Activated CD4-positive, alpha-beta T cell treated with anti-CD3 and anti-CD28 coated beads for 24 hours (primary cell): ENCODE data around the gene JPT2.
"Not testable (repeated sequence)": the region's sequence is repeated elsewhere in the genome, so short reads cannot be mapped to it uniquely, and the experiment has no call there.

Experiments used
- DNase-seq, 2 donors: peaks; one replicate each; pipeline ENCODE4 v3.0.0-alpha.2; 2020; ENCODE audit warnings: low read depth in 2 of 2

Gene JPT2

DNA sequence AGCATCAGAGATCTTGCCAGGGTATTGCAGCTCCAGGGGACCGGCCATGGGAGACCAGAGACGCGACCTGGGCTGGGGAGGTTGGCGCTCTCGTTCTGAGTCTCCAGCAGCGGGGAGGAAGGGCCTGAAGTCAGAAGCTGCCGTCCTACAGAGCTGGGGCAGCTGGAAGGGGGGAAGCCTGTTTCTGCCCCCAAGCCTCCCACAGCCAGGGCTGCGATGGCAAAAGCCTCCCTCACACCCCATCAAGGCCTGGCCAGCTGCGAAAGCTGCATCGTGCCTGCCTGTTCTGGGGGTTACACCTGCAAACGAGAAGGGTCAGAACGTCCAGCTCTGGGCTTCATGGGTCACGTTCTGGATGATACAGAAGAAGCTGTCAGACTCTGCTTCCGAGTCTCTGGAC lies 54.0 kb downstream of the JPT2 start:
- no peak for DNase-seq

DNA sequence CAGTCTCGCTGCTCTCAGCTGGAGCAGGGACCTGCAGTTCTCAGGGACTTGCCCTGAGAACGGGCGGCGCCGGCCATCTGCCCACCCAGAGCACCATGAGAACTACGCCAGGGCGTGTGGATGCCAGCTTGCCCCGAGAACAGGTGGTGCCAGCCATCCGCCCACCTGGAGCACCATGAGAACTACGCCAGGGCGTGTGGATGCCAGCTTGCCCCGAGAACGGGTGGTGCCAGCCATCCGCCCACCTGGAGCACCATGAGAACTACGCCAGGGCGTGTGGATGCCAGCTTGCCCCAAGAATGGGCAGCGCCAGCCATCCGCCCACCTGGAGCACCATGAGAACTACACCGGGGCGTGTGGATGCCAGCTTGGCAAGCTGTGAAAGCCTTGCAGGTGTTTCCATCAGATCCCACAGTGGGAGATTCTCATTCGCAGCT lies 54.5 kb downstream of the JPT2 start:
- not testable (repeated sequence) for DNase-seq

DNA sequence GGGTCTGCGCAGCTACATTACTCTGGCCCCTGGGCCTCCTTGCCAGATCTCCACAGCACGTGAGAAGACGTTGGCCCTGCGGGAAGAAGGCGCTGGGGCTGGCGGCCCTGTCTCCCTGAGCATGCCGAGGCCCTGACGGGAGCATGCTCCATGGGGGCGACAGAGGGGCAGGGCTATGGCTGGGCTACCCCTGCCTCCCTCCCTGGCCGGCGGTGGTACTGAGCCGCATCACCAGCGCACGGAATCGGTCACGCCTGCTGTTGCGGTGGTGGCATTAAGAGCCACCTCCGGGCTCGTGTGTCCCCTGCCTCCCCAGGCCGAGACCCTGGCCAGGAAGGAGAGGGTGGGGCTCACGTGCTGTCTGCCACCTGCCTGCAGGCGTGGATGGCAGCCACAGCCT lies 56.0 kb downstream of the JPT2 start:
- no peak for DNase-seq

DNA sequence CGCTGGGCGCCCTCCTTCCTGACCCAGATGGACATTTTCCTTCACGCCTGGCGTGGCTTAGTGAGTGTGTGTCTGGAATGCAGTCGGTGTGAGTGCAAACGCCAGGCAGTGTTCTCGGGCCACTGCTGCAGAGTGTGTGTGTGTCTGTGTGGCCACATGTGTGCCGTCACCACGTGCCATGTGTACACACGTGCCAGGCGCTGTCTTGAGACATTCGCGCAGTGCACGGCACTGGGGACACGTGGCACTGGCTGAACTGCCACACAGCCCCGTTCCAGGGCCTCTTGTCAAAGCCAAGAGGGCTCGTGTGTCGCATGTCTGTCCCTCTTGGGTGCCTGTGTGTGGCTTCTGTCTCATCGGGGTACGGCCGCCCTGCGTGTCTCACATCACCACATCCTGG lies 56.7 kb downstream of the JPT2 start:
- DNase-seq = no peak

DNA sequence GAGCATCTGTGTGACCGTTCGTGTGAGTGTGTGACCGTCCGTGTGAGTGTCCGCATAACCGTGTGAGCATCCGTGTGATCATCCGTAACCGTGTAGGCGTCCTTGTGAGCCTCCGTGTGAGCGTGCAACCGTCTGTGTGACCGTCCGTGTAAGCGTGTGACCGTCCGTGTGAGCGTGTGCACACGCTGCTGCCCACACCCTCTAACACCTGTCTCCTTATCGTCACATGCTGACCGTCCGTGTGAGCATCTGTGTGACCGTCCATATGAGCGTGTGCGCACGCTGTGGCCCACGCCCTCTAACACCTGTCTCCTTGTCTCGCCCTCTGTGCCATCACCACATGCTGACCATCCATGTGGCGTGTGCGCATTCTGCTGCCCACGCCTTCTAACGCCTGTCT lies 62.2 kb downstream of the JPT2 start:
- DNase-seq = no peak

DNA sequence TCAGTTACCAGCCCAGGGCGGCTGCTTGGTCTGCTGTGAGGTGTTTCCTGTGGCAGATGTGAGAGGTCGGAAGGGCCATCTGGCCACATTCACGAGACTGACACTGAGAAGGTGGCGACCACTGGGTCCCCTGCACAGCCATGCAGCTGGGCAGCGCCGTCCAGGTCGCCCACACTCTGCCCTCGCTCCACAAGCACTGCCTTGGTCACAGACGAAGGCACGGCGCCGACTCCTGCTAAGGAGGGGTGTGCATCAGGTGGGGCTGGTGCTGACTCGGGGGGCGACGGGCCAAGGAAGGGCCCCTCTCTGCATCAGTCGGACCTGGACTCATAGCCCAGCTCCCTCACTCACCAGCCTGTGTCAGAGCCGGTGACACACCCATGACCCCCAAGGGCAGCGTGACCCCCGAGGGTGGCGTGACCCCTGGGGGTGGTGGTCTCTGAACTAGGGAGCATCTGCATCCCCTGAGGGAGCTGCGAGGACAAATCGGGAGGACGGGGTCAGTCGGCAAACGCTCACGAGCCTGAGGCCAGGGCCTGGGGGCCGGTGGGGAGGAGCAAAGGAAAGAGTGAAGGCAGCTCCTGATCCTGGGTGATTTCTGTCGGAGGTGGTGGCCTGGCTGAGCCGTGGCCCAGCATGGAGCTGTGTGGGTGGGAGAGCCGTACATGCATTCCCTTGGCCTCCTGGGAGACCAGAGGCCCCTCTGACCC lies 62.9 kb downstream of the JPT2 start:
- DNase-seq = no peak

DNA sequence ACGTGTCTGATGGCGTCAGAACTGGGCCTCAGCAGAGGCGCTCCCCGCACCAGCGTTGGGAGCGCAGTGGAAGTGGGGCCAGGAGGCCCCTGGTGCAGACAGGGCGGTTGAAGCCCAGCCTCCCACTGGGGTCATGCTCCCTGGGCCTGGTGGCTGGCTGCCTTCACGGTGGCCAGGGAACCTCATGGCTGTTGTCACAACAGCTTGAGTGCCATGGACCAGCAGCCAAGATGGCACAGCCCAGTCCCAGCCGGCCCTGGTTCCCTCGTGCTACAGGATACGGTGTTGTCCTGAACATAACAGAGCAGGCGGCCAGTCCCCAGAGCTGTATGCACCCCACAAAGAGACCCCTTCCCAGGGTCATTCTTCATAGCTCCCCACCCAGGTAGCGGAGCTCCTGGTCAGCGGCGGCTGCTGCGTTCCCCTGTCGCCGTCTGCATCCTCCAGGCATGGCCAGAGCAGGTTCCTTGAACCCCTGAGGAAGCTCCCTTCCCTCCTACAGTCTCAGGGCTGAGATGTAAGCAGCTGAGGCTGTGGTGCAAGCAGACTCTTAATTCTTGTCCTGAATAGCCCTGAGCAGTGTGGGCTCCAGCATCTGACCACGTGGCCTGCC lies 63.6 kb downstream of the JPT2 start:
- no peak for DNase-seq

DNA sequence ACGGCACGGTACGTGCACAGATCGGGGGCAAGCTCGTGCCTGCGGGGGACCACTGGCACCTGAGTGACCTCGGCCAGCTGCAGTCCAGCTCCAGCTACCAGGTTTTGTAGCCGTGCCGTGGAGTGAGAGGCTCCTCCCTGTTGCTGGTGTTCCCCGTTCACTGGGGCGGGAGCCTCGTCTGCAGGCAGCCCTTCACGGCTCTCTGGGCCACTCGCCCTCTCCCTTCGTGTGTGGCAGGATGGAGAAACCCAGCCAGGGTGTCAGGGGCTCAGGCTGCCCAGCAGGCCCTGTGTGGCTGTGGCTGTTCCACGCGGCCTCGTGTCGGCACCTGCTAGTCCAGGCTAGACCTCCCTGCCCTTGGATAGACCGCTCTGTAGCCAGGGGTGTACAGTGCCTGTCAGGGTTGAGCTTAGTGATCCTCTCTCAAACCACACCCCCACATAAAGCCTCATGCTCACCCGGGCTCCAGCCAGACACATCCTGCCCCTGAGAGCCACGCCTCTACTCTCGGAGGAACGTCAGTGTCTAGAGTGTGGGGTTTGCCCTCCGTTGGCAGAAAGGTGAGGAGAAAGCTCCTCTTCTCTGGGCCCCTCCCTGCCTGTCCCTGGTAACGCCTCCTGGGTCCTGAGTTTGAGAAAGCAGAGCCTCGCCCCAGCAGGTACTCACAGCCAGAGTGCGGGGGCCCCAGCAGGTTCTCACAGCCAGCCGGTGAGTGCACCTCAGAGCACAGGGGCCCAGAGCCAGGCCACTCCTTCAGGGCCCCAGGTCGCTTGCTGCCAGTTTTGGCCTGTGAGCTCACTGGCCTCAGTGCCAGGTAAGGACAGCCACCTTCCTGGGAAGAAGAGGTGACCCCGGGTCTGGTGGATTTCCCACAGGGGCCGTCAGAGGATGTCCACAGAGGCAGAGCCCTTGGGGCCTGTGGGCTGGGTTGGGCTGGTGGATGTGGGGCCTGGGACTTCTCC lies 65.6 kb downstream of the JPT2 start:
- no peak for DNase-seq

DNA sequence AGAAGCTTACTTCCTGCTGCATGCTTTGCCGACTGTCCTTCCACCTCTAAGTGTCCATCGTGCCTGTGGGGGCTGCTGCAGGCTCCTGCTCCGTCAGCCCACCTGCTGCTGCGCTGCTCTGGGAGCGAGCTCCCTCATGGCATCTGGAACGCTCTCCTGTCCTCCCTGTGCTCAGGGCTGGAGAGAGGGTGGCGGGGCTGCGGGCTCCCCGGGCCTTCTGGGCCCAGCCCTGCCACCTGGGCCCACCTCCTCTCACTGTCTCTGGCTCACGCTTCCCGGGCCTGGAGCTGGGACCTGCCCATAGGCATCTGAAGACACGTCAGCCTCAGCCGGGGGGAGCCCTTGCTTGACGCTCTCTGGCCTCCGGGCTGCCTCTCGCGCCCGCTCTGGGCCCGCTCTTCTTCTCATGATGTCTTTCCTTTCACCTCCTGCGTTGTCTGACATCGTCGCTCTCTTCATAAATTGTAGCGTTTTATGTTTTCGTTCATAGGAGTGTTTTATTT lies 66.3 kb downstream of the JPT2 start:
- no peak for DNase-seq

DNA sequence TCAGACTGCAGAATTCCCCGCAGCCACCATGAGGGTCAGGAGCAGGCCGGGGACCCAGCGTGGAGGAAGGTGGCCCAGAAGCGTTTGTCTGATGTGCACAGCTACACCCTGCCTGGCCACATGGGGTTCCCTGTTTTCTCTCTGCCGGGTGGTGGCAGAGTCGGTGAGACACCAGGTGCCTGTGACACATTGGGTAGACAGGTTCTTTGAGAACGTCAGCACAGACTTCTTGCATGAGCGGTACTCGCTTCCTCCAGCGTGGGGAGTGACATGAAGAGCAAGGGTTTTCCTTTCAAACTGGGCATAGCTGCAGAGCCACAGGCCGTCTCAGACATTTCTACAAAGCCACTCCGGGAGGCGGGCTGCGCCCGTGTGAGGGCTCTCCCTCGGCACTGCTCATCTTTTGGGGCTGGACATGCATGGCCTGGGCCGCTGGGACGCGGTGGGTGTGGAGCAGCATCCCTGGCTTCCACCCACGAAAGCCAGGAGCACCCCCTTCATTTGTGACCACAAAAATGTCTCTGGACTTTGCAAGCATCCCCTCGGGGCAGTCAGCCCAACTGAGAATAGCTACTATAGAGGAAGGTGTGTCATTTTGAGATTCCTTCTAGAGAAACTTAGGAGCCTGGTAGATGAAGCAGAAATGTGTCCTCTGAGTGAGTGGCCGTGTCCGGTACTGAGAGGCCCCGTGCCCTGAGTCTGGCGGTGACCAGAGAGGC lies 67.3 kb downstream of the JPT2 start:
- no peak for DNase-seq

DNA sequence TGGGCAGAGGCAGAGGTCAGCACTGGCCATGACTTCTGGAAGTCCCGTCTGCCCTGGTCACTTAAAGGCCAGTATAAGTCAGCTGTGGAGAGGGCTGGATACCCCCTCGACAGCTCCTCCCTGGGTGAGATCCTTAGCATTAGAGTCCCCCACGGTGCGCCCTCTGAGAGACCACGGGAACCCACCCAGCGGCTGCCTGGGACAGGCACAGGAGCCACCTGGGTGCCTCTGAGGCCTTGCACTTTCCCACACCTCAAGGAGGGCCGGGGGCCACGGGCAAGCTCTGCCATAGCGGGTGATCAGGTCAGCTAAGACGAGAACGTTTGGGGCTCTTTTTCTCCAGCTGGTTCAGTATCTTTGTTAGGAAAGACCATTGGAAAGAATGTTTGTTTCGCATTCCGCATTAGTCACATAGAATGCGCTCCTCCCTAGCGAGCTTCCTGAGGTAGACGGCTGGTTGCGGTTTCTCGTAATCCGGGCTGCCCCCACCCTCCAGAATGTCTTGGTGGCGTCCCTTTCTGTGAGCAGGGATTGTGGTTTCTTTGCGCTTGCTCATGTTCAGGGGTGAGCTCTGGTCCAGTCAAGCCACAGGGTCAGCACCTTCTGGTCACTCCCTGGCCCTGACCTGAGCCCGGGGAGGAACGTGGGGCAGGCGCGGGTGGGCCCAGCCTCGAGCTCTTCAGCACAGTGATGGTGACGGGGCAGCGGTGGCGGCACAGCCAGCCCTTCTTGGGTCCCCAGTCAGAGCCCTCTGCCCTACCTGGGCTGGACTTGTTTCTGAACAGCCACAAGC lies 68.0 kb downstream of the JPT2 start:
- DNase-seq = no peak

DNA sequence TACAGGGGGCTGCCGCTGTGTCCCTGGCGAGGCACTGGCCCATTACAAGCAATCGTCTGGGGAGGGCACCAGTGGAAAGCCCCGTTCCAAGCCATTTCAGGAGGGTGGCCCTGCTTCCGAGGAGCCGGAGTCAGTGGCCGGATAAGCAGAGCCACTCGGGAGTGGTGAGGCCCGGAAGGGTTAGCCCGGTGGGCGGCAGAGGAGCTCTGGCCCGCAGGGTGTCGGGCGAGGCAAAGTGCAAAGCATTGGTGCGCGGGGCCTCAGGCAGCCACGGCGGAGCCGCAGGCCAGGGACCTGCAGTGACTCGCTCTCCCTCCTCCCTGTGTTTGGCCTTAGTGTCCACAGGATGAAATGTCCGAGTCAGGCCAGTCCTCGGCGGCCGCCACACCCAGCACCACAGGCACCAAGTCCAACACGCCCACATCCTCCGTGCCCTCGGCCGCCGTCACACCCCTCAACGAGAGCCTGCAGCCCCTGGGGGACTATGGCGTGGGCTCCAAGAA lies 68.7 kb downstream of the JPT2 start:
- DNase-seq = no peak

DNA sequence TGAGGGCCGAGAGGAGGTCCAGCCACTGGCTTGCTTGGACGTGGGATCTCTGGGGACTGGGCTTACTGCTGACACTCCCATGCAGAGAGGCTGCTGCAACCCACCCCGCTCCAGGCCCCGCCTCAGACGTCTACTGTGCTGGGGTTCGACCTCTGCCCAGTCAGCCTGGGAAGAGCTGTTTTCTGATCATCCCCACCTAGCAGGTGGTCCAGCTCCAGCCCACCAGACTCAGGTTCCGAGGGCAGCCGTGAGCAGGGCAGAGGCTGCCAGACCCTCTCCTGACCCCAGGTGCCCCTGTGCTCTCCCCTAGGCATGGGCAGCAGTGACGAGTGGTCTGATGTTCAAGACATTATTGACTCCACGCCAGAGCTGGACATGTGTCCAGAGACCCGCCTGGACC lies 69.9 kb downstream of the JPT2 start:
- DNase-seq = no peak

DNA sequence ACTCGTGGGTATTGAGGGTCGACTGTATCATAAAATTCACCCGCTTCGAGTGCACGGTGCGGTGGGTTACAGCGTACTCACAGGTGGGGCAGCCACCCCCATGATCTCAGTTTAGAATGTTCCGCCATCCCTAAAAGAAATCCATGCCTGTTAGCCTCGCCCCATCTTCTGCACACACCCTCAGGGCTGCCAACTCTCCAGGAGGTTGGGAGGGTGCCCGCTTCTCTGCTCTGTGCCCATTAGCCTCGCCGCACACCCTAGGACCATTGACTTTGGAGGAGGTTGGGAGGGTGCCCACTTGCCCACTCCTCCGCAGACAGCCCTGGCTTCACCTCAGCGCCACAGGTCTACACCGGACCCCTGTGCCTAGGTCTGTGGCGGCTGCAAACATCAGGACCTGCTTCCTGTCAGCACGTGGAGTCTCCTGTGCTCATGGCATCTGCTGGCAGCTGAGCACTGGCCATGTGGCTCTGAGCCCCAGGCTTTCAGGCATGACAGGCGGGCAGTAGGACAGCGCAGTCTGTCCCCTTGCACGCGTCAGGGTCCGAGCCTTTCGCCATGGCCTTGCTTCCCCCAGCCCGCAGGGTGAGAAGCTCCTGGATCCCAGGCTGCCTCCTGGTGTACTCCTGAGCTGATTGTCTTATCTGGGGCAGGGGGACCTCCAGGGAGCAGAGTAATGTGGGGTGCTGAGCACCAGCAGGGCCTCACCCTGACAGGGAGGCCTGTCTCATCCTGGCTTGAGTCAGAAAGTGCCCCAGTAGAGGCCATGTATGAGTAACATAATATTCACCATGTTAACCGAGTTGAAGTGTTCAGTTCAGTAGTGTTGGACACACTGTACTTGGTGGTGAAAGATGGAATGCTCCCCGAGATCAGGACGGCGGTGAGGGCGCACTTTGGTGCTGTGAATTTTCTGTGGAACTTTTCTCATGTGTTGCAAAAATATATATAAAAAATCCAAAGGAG lies 71.4 kb downstream of the JPT2 start:
- no peak for DNase-seq
